ENCODE measurements around the gene A2M.
"Not testable (repeated sequence)": the region's sequence is repeated elsewhere in the genome, so short reads cannot be mapped to it uniquely, and the experiment has no call there.

Gene A2M

GRCh38 chr12:9115731-9116559 is at the start of gene A2M:
Gene A2M, minus strand, starts transcription at chr12:9115919. Its CDS starts 70 bp downstream, at chr12:9115849.
- no peak for DNase-seq

GRCh38 chr12:9163392-9163791 is 47.7 kb upstream of the A2M start:
- no peak for DNase-seq

GRCh38 chr12:9156119-9156518 is 40.4 kb upstream of the A2M start:
- no peak for DNase-seq

GRCh38 chr12:9149372-9149771 is 33.7 kb upstream of the A2M start:
- DNase-seq, result no peak

- no peak for DNase-seq
These were observed 33.2 kb upstream of the A2M start for GRCh38 chr12:9148926-9149325.

- DNase-seq, result no peak
These were observed 31.7 kb upstream of the A2M start for GRCh38 chr12:9147461-9147860.

GRCh38 chr12:9144730-9145106 is 29.0 kb upstream of the A2M start:
- DNase-seq, result no peak

GRCh38 chr12:9143929-9144729 is 28.4 kb upstream of the A2M start:
- no peak for DNase-seq

GRCh38 chr12:9143137-9143536 is 27.4 kb upstream of the A2M start:
- no peak for DNase-seq

- DNase-seq, result not testable (repeated sequence)
These were observed 24.0 kb upstream of the A2M start for GRCh38 chr12:9139588-9140290.

- DNase-seq, result no peak
These were observed 20.2 kb upstream of the A2M start for GRCh38 chr12:9135903-9136310.

- no peak for DNase-seq
These were observed 19.4 kb upstream of the A2M start for GRCh38 chr12:9134981-9135628.

GRCh38 chr12:9133216-9133916 is 17.6 kb upstream of the A2M start:
- no peak for DNase-seq

GRCh38 chr12:9132008-9132535 is 16.4 kb upstream of the A2M start:
- no peak for DNase-seq

GRCh38 chr12:9130244-9130643 is 14.5 kb upstream of the A2M start:
- DNase-seq, result no peak

GRCh38 chr12:9127936-9128663 is 12.4 kb upstream of the A2M start:
- no peak for DNase-seq

GRCh38 chr12:9127484-9127883 is 11.8 kb upstream of the A2M start:
- no peak for DNase-seq

- DNase-seq, result no peak
These were observed 8.8 kb upstream of the A2M start for GRCh38 chr12:9124383-9125031.

- no peak for DNase-seq
These were observed 8.2 kb upstream of the A2M start for GRCh38 chr12:9123781-9124382.

- no peak for DNase-seq
These were observed 6.4 kb upstream of the A2M start for GRCh38 chr12:9122091-9122609.
